ENCODE data around the gene ABCC9. TPM values are rescaled to one million over a fixed set of nuclear protein-coding genes. Genes with fewer than 3 reads are reported as not detected.
"Not testable (repeated sequence)": the region's sequence is repeated elsewhere in the genome, so short reads cannot be mapped to it uniquely, and the experiment has no call there.

Gene ABCC9
- total RNA-seq, 1 experiment from 2014 or later, result 0.07 TPM

DNA sequence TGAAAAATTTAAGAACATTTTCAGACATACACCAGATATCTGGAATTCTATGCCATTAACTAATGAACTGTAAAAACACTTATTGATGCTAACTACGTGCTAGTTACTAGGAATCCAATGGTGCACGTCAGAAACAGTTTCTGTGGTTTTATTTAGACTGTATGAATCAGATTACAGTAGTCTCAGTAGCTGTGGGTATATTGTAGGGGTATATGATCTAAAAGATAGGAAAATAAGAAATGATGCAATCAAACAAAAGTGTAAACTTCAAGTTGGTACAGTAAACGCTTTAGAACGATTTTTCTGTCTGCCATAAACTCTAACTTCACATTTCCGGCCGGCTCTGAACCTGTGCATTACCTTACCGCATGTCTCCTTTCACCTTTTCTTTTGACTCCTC is 2.3 kb downstream of the ABCC9 start:
- POLR2A ChIA-PET (ENCODE audit: unreplicated experiment), result no interaction called here
- intact Hi-C loops (cut with micrococcal nuclease; ENCODE audit: unreplicated experiment), result no loop called here
- Histone ChIP-seq H3K9me2 (ENCODE audit: insufficient read depth) (no peaks in the 10 kb centered on the region), H3K4me2 (no peak overlapping the region), H3K36me3 (ENCODE audit: low read depth) (no peaks in the 10 kb centered on the region), H3K9me3 (ENCODE audit: insufficient read depth, low read depth) (no peaks in the 10 kb centered on the region), H3K4me3 (no peak overlapping the region), H2AFZ (no peak overlapping the region), H4K20me1 (ENCODE audit: insufficient read depth) (no peaks in the 10 kb centered on the region), H3K79me2 (ENCODE audit: low read depth) (no peaks in the 10 kb centered on the region), H3K27ac (no peak overlapping the region), H3K27me3 (ENCODE audit: insufficient read depth, low read depth) (no peaks in the 10 kb centered on the region), H3F3A (ENCODE audit: insufficient read depth, low read depth) (no peaks in the 10 kb centered on the region), H3K4me1 (replicated peaks; ENCODE audit: insufficient read depth) (no peaks in the 10 kb centered on the region)
- CTCF ChIA-PET, result no interaction called here
- no peak for TF ChIP-seq EZH2 (IDR thresholded peaks at IDR 0.05; ENCODE audit: low read depth)
- TF ChIP-seq, protein P1, sequence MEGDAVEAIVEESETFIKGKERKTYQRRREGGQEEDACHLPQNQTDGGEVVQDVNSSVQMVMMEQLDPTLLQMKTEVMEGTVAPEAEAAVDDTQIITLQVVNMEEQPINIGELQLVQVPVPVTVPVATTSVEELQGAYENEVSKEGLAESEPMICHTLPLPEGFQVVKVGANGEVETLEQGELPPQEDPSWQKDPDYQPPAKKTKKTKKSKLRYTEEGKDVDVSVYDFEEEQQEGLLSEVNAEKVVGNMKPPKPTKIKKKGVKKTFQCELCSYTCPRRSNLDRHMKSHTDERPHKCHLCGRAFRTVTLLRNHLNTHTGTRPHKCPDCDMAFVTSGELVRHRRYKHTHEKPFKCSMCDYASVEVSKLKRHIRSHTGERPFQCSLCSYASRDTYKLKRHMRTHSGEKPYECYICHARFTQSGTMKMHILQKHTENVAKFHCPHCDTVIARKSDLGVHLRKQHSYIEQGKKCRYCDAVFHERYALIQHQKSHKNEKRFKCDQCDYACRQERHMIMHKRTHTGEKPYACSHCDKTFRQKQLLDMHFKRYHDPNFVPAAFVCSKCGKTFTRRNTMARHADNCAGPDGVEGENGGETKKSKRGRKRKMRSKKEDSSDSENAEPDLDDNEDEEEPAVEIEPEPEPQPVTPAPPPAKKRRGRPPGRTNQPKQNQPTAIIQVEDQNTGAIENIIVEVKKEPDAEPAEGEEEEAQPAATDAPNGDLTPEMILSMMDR (conservative IDR thresholded peaks at IDR 0.05), result no peak
- no TSS peak for BruUV-seq (replicated peaks)
- no peak for DNase-seq

DNA sequence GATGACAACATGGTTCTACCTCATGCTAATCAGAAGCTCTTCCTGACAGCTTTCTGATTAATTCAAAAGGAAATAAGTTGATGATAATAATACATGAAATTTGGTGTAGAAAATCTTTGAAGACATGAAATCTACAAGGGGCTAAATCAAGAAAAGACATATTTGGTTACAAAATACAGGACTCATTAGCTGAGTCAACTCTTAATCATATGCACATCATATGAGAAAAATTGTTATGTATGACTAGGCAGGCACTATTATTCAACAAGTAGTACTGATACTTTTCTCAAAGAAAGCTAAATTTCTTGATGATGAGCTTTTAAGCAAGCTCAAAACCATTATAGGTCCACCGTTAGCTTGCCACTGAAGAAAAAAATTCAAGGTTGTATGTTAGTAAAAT is 7.1 kb downstream of the ABCC9 start:
- CTCF ChIA-PET, result no interaction called here
- no peak for TF ChIP-seq EZH2 (IDR thresholded peaks at IDR 0.05; ENCODE audit: low read depth)
- TF ChIP-seq, protein P1 (conservative IDR thresholded peaks at IDR 0.05), result no peak
- Histone ChIP-seq H3K79me2 (ENCODE audit: low read depth) (no peaks in the 10 kb centered on the region), H4K20me1 (ENCODE audit: insufficient read depth) (no peaks in the 10 kb centered on the region), H3K9me3 (ENCODE audit: insufficient read depth, low read depth) (no peaks in the 10 kb centered on the region), H3K9me2 (ENCODE audit: insufficient read depth) (no peaks in the 10 kb centered on the region), H3K27ac (no peak overlapping the region), H3K4me3 (no peak overlapping the region), H2AFZ (no peak overlapping the region), H3K4me2 (no peak overlapping the region), H3K36me3 (ENCODE audit: low read depth) (no peaks in the 10 kb centered on the region), H3K4me1 (replicated peaks; ENCODE audit: insufficient read depth) (no peaks in the 10 kb centered on the region), H3K27me3 (ENCODE audit: insufficient read depth, low read depth) (no peaks in the 10 kb centered on the region), H3F3A (ENCODE audit: insufficient read depth, low read depth) (no peaks in the 10 kb centered on the region)
- BruUV-seq (replicated peaks), result no TSS peak
- POLR2A ChIA-PET (ENCODE audit: unreplicated experiment), result interaction anchor here (0.5 kb wide), 1 partner anchor 15 kb away, joined by 9 read pairs; no protein-coding TSS in a partner anchor
- intact Hi-C loops (cut with micrococcal nuclease; ENCODE audit: unreplicated experiment), result no loop called here
- no peak for DNase-seq

DNA sequence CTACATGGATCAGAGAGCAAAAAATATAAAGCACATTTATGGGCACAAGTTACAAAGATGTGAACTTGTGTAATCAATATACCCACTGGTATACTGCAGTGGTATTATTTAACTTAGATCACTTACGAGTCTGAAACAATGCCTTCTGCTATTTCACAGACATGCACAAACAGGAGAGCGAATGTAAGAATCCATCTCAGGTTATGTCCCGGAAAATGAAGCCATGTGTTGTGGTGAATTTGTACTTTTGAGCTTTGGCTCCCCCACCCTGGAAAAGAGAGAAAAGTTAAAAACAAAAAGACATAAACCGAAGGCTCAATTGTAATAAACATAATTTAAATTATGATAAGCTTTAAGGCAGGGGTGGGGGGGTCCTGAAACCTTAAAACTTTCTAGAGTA is 7.6 kb downstream of the ABCC9 start:
- Histone ChIP-seq H3K4me3 (no peak overlapping the region), H3K27me3 (ENCODE audit: insufficient read depth, low read depth) (no peaks in the 10 kb centered on the region), H3F3A (ENCODE audit: insufficient read depth, low read depth) (no peaks in the 10 kb centered on the region), H3K36me3 (ENCODE audit: low read depth) (no peaks in the 10 kb centered on the region), H4K20me1 (ENCODE audit: insufficient read depth) (no peaks in the 10 kb centered on the region), H3K4me2 (no peak overlapping the region), H3K79me2 (ENCODE audit: low read depth) (no peaks in the 10 kb centered on the region), H3K9me3 (ENCODE audit: insufficient read depth, low read depth) (no peaks in the 10 kb centered on the region), H3K4me1 (replicated peaks; ENCODE audit: insufficient read depth) (no peaks in the 10 kb centered on the region), H3K9me2 (ENCODE audit: insufficient read depth) (no peaks in the 10 kb centered on the region), H2AFZ (no peak overlapping the region), H3K27ac (no peak overlapping the region)
- no peak for DNase-seq
- ChIA-PET POLR2A (ENCODE audit: unreplicated experiment) (no interaction called here), CTCF (no interaction called here)
- no peak for TF ChIP-seq EZH2 (IDR thresholded peaks at IDR 0.05; ENCODE audit: low read depth)
- TF ChIP-seq, protein P1 (conservative IDR thresholded peaks at IDR 0.05), result no peak
- intact Hi-C loops (cut with micrococcal nuclease; ENCODE audit: unreplicated experiment), result no loop called here
- no TSS peak for BruUV-seq (replicated peaks)

DNA sequence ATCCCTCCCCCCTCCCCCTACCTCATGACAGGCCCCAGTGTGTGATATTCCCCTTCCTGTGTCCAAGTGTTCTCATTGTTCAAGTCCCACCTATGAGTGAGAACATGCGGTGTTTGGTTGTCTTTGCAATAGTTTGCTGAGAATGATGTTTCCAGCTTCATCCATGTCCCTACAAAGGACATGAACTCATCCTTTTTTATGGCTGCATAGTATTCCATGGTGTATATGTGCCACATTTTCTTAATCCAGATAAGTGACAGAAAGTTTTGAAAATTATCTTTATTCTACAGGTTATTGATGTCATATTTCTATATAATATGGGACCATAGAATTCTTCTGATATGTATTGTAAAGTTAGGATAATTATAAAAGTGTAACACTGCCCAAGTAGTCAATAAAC is 11.3 kb downstream of the ABCC9 start:
- H3K4me3 ChIP-seq; DNase-seq; H3K4me1 ChIP-seq (replicated peaks; ENCODE audit: insufficient read depth); H3K9me3 ChIP-seq (ENCODE audit: insufficient read depth, low read depth); H3K27me3 ChIP-seq (ENCODE audit: insufficient read depth, low read depth); H3K27ac ChIP-seq; H3K36me3 ChIP-seq (ENCODE audit: low read depth); H3F3A ChIP-seq (ENCODE audit: insufficient read depth, low read depth); POLR2A ChIA-PET (ENCODE audit: unreplicated experiment); H3K79me2 ChIP-seq (ENCODE audit: low read depth); BruUV-seq (replicated peaks); H4K20me1 ChIP-seq (ENCODE audit: insufficient read depth); H3K9me2 ChIP-seq (ENCODE audit: insufficient read depth); CTCF ChIA-PET; H3K4me2 ChIP-seq; H2AFZ ChIP-seq: not testable (repeated sequence)
- intact Hi-C loops (cut with micrococcal nuclease; ENCODE audit: unreplicated experiment), result loop anchor here (2.0 kb wide), 1 partner anchor 29 kb away; no protein-coding TSS in a partner anchor
